NCI-H1048 (cell line): ENCODE measurements around the gene MOV10L1.
"Not testable (repeated sequence)": the region's sequence is repeated elsewhere in the genome, so short reads cannot be mapped to it uniquely, and the experiment has no call there.

Experiments
- DNase-seq: peaks from one replicate; lab custom pipeline; 2025; lab: John Stamatoyannopoulos, UW

MOV10L1 gene

GRCh38 chr22:50138988-50139387 is 49.2 kb downstream of the MOV10L1 start:
- no peak for DNase-seq

- DNase-seq = no peak
Measured at GRCh38 chr22:50139843-50140415, 50.1 kb downstream of the MOV10L1 start.

GRCh38 chr22:50140615-50141014 is 50.8 kb downstream of the MOV10L1 start:
- no peak for DNase-seq

- DNase-seq = no peak
Measured at GRCh38 chr22:50141462-50141861, 51.7 kb downstream of the MOV10L1 start.

GRCh38 chr22:50141891-50142363 is 52.1 kb downstream of the MOV10L1 start:
- no peak for DNase-seq

GRCh38 chr22:50143096-50143495 is 53.3 kb downstream of the MOV10L1 start:
- DNase-seq = no peak

GRCh38 chr22:50144005-50144614 is 54.3 kb downstream of the MOV10L1 start:
- DNase-seq = no peak

- no peak for DNase-seq
Measured at GRCh38 chr22:50145721-50146438, 56.1 kb downstream of the MOV10L1 start.

GRCh38 chr22:50146439-50147238 is 56.8 kb downstream of the MOV10L1 start:
- DNase-seq = no peak

GRCh38 chr22:50147258-50148165 is 57.7 kb downstream of the MOV10L1 start:
- DNase-seq = not testable (repeated sequence)

GRCh38 chr22:50148166-50148500 is 58.3 kb downstream of the MOV10L1 start:
- DNase-seq = no peak

- DNase-seq = no peak
Measured at GRCh38 chr22:50148991-50149721, 59.4 kb downstream of the MOV10L1 start.

- no peak for DNase-seq
Measured at GRCh38 chr22:50150161-50151129, 60.6 kb downstream of the MOV10L1 start.

- no peak for DNase-seq
Measured at GRCh38 chr22:50151571-50152537, 62.0 kb downstream of the MOV10L1 start.

- no peak for DNase-seq
Measured at GRCh38 chr22:50153056-50153755, 63.4 kb downstream of the MOV10L1 start.

- no peak for DNase-seq
Measured at GRCh38 chr22:50153756-50154140, 63.9 kb downstream of the MOV10L1 start.

- DNase-seq = no peak
Measured at GRCh38 chr22:50157709-50158375, 68.0 kb downstream of the MOV10L1 start.
